Gastroesophageal sphincter (tissue), 3 donors: ENCODE measurements around the gene MEF2D.

Source experiments
- CTCF ChIP-seq, 4 experiments: fragments of 200-600 bp in 2 of 4; fragments of 450-650 bp in 2 of 4; sonication (generic) in 1 of 4; IDR thresholded peaks; one replicate each; pipeline ENCODE4 v1.5.1; 2017 to 2019; ENCODE audit warnings: antibody characterized with exemption in 4 of 4, mild to moderate bottlenecking in 2 of 4, moderate library complexity in 2 of 4
- EP300 ChIP-seq: sonication (generic); formaldehyde crosslinking; IDR thresholded peaks from one replicate; pipeline ENCODE4 v1.6.1; 2017; ENCODE audit warnings: antibody characterized with exemption, mild to moderate bottlenecking
- POLR2AphosphoS5 ChIP-seq: sonication (generic); formaldehyde crosslinking; IDR thresholded peaks from one replicate; pipeline ENCODE4 v1.6.1; 2017; ENCODE audit warnings: antibody characterized with exemption

- TF ChIP-seq CTCF (IDR thresholded peaks at IDR 0.05): peak in 3 of 4 experiments; percentile 11 to 37 (median 21)
- no peak for TF ChIP-seq POLR2AphosphoS5
- TF ChIP-seq EP300: no peak
Measured at GRCh38 chr1:156480016-156480370, 20.6 kb downstream of the MEF2D start.
